Neutrophil (primary cell): ENCODE data around the gene INSYN1.
"Not testable (repeated sequence)": the region's sequence is repeated elsewhere in the genome, so short reads cannot be mapped to it uniquely, and the experiment has no call there.

Experiments used
- H3K27ac ChIP-seq: fragments of 200-600 bp; sonication (generic); 2 replicates; pipeline ENCODE4 v1.5.1; 2016; ENCODE audit warnings: mild to moderate bottlenecking, moderate library complexity
- H3K27me3 ChIP-seq: fragments of 200-600 bp; sonication (generic); 2 replicates; pipeline ENCODE4 v1.6.0; 2016; ENCODE audit warnings: mild to moderate bottlenecking
- H3K36me3 ChIP-seq: fragments of 200-600 bp; sonication (generic); 2 replicates; pipeline ENCODE4 v1.5.1; 2017
- H3K4me1 ChIP-seq, 2 experiments: fragments of 200-600 bp in 1 of 2; sonication (generic) in 1 of 2; 1 replicate in 1 of 2; 2 replicates in 1 of 2; pipeline versions ENCODE4 v1.5.1 to v1.6.1; 2013 to 2016; ENCODE audit warnings: low read depth in 1 of 2, low read length in 1 of 2, mild to moderate bottlenecking in 1 of 2, moderate library complexity in 1 of 2; ENCODE audit not compliant: control insufficient read depth in 1 of 2, insufficient read depth in 1 of 2
- H3K4me3 ChIP-seq, 2 experiments: fragments of 200-600 bp in 1 of 2; sonication (generic) in 1 of 2; 1 replicate in 1 of 2; 2 replicates in 1 of 2; pipeline ENCODE4 v1.5.1; 2013 to 2016; ENCODE audit warnings: low read depth in 1 of 2, low read length in 1 of 2, mild to moderate bottlenecking in 1 of 2, moderate library complexity in 1 of 2
- H3K9me3 ChIP-seq: fragments of 200-600 bp; sonication (generic); 2 replicates; pipeline ENCODE4 v1.5.1; 2016
- TF ChIP-seq, protein P1 (sequence below): fragments of 200-600 bp; sonication (generic); IDR thresholded peaks from 2 replicates; pipeline ENCODE4 v1.5.1; 2016; ENCODE audit warnings: antibody characterized with exemption

Gene INSYN1

DNA sequence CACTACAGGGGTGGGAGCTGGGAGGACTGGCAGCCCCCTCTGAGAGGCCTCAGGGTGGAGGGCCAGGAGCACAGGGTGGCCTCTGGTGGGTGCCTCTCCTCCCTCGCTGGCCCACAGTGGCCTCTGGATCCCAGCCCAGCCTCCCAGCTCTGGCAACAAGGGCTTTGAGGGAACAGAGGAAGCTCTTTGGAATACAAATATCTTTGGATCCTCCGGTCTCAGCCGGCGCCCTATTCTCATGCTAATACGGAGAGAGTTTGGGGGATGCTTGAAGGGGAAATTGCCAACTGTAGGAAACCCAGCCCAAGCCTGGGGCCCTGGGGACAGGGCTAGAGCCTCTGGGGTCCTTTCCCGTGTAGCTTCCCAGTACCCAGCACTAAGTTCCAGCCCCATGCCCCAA lies 33.4 kb upstream of the INSYN1 start:
- Histone ChIP-seq H3K27ac (no peak overlapping the region), H3K4me3 (no peak overlapping the region), H3K4me1 (no peaks in the 10 kb centered on the region), H3K36me3 (no peaks in the 10 kb centered on the region), H3K27me3 (no peaks in the 10 kb centered on the region), H3K9me3 (no peaks in the 10 kb centered on the region)
- TF ChIP-seq, protein P1, sequence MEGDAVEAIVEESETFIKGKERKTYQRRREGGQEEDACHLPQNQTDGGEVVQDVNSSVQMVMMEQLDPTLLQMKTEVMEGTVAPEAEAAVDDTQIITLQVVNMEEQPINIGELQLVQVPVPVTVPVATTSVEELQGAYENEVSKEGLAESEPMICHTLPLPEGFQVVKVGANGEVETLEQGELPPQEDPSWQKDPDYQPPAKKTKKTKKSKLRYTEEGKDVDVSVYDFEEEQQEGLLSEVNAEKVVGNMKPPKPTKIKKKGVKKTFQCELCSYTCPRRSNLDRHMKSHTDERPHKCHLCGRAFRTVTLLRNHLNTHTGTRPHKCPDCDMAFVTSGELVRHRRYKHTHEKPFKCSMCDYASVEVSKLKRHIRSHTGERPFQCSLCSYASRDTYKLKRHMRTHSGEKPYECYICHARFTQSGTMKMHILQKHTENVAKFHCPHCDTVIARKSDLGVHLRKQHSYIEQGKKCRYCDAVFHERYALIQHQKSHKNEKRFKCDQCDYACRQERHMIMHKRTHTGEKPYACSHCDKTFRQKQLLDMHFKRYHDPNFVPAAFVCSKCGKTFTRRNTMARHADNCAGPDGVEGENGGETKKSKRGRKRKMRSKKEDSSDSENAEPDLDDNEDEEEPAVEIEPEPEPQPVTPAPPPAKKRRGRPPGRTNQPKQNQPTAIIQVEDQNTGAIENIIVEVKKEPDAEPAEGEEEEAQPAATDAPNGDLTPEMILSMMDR = no peak

DNA sequence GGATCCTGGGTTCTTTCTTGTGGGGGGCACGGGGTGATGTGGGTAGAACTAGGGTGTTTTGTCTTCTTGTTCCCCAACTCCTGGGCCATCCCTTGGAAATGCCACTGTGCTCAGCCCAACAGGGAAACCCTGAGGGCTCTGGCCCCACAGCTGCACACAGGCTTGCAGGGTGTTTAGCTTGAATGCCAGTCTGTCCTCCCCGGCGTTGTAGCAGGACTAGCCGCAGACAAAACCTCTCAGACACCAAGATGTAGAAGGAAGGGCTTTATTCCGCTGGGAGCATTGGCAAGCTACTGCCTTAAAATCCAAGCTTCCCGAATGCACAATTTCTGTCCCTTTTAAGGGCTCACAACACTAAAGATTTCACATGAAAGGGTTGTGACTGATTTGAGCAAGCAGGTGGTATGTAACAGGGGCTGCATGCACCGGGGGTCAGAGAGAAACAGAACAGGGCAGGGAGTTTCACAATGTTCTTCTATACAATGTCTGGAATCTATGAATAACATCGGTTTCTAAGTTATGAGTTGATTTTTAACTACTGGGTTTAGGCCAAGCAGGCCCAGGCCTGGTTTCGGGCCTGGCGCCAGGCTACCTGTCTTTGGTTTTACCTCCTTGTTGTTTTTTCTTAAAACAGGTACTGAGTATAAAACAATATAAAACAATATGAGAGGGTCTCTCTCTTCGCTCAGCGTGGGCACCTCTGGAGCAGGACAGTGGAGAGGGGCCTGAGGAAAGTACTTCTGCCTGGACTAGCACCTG lies 32.3 kb upstream of the INSYN1 start:
- H3K36me3 ChIP-seq, H3K27me3 ChIP-seq, H3K9me3 ChIP-seq, H3K27ac ChIP-seq, H3K4me1 ChIP-seq, H3K4me3 ChIP-seq: not testable (repeated sequence)

DNA sequence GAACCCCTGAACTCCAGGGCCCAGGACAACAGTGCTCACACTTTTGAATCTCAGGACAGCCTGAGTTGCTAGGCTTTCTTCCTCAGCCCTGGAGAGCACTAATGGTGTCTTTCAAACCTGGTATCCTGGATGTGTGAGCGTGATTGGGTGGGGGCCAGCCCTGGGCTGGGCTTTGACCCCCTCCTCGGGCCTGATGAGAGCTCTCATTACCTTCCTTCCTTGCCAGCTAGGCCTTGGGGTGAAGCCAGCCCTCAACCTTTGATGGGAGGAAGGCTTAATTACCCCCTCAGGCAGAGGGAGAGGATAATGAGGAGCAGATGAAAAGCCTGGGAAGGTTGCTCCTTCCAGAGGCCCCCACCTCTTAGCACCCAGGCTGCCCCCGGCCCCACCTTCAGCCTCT lies 31.1 kb upstream of the INSYN1 start:
- no peak overlapping the region for H3K4me3 ChIP-seq
- H3K4me1 ChIP-seq = no peaks in the 10 kb centered on the region
- no peaks in the 10 kb centered on the region for H3K36me3 ChIP-seq
- TF ChIP-seq, protein P1 = no peak
- H3K9me3 ChIP-seq = no peaks in the 10 kb centered on the region
- no peak overlapping the region for H3K27ac ChIP-seq
- H3K27me3 ChIP-seq = no peaks in the 10 kb centered on the region

DNA sequence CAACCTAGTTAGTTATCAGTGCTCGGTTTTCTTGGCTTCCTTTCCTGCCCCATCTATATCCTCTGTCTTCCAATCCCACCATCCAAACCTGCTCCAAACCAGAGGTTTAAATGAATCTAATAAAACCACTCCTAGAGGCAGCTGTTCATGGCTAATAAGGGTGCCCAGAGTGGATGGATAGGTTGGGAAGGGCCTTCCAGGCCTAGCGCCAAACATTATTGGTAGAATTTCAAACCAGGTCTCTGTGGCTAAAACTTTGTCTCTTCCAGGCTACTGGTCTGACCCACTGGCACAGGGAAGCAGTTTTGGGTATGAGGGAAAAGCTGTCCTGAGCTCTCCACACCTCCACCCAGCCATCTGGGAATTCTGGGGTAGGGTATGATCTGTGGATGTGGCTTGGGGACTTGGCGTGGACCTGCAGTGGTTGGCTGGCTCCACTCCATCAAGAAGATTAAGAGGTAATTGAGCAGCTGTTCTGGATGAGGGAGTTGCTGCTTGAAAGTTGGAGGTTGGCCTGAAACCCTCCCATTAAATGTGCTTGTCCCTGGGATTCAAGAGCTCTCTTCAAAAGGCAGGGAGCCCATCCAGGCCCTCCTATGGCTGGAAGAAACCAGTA lies 29.3 kb upstream of the INSYN1 start:
- H3K9me3 ChIP-seq = no peaks in the 10 kb centered on the region
- H3K27ac ChIP-seq = no peak overlapping the region

DNA sequence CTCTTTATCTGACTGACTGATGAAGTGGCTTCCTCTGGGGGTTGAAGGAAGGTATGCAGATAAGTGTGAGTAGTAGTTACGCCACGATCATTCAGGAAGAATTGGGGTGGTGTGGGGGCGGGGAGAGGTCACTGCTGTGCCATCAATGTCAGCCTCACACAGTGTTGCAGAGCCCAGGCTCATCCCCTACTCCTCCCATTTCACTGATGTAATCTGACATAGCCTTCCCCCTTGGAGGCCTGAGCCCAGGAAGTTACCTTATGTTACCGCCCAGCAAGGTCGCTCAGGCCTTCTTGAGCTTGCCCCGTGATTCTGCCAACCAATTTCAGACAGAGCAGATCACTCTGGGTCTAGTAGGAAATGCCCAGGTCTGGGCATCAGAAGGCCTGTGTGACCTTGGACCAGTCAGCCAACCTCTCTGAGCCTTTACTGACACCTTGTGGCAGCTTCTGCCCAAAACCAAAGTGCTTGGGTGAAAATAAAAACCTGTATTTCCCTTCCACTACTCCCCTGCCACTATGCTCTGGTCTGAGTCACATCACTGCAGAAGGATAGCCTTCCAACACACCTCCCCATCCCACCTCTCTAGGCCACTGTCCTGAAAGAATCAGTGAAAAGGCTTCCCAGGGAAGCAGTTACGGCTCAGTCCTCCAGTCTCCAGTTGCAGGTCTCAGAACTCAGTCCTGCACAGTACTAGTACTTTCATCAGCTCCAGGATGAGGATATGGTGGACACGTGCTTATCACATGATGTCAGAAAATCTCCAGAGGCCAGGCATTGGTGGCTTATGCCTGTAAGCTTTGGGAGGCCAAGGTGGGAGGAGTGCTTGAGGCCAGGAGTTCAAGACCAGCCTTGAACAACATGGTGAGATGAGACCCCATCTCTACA lies 28.1 kb upstream of the INSYN1 start:
- Histone ChIP-seq H3K36me3 (no peaks in the 10 kb centered on the region), H3K9me3 (no peaks in the 10 kb centered on the region), H3K4me3 (no peak overlapping the region), H3K27ac (no peak overlapping the region), H3K4me1 (no peaks in the 10 kb centered on the region), H3K27me3 (peaks cover 3% of the 10 kb centered on the region)
- TF ChIP-seq, protein P1 = no peak

More for the DNA sequence above, 29.3 kb upstream of the INSYN1 start:
- no peaks in the 10 kb centered on the region for H3K36me3 ChIP-seq
- H3K27me3 ChIP-seq = peaks cover 3% of the 10 kb centered on the region
- no peaks in the 10 kb centered on the region for H3K4me1 ChIP-seq
- TF ChIP-seq, protein P1 = no peak
- H3K4me3 ChIP-seq = no peak overlapping the region
